ENCODE measurements around the gene CCNL1. TPM values are rescaled to one million over a fixed set of nuclear protein-coding genes. Genes with fewer than 3 reads are reported as not detected.

The CCNL1 gene
- total RNA-seq, 1 experiment from 2014 or later, result 114 TPM

GRCh38 chr3:157170861-157171260 is 10.9 kb upstream of the CCNL1 start:
- Mint-ChIP-seq H3K27ac (ENCODE audit: unreplicated experiment) (no peak overlapping the region), H3K4me3 (ENCODE audit: unreplicated experiment) (no peak overlapping the region), H3K9me3 (ENCODE audit: unreplicated experiment) (no peaks in the 10 kb centered on the region), H3K27me3 (ENCODE audit: insufficient read depth, unreplicated experiment) (no peaks in the 10 kb centered on the region), H3K4me1 (ENCODE audit: low read depth, unreplicated experiment) (peaks cover 18% of the 10 kb centered on the region), H3K36me3 (ENCODE audit: insufficient read depth, unreplicated experiment) (peaks cover 11% of the 10 kb centered on the region)
- TF ChIP-seq CTCF (IDR thresholded peaks at IDR 0.05; ENCODE audit: insufficient read depth in 1 of 2, low read depth in 1 of 2, low read length in 1 of 2, severe bottlenecking in 1 of 2, unreplicated experiment in 1 of 2), result no peak
- Histone ChIP-seq H3K4me1 (no peaks in the 10 kb centered on the region), H3K9me3 (no peaks in the 10 kb centered on the region), H3K36me3 (ENCODE audit: control insufficient read depth, insufficient read depth, low read length) (no peaks in the 10 kb centered on the region), H3K27me3 (replicated peaks; ENCODE audit: control insufficient read depth, insufficient read depth, low read length) (no peaks in the 10 kb centered on the region), H3K4me3 (ENCODE audit: low read depth, low read length) (no peak overlapping the region)
- intact Hi-C loops (cut with micrococcal nuclease; ENCODE audit: unreplicated experiment), result no loop called here
- POLR2A ChIA-PET, result interaction anchor here (1.3 kb wide), 1 partner anchor 10 kb away, joined by 4 read pairs; no protein-coding TSS in a partner anchor
- no peak for DNase-seq
- CTCF ChIA-PET, result no interaction called here
- no TSS peak for BruUV-seq (replicated peaks)

- Histone ChIP-seq H3K27me3 (replicated peaks; ENCODE audit: control insufficient read depth, insufficient read depth, low read length) (no peaks in the 10 kb centered on the region), H3K4me3 (ENCODE audit: low read depth, low read length) (no peak overlapping the region), H3K4me1 (no peaks in the 10 kb centered on the region), H3K36me3 (ENCODE audit: control insufficient read depth, insufficient read depth, low read length) (0 out of 2 replicates have a peak, but pooled peaks cover 1% of the 10 kb centered on the region), H3K9me3 (no peaks in the 10 kb centered on the region)
- no peak for TF ChIP-seq CTCF (IDR thresholded peaks at IDR 0.05; ENCODE audit: insufficient read depth in 1 of 2, low read depth in 1 of 2, low read length in 1 of 2, severe bottlenecking in 1 of 2, unreplicated experiment in 1 of 2)
- no TSS peak for BruUV-seq (replicated peaks)
- no peak for DNase-seq
- Mint-ChIP-seq H3K36me3 (ENCODE audit: insufficient read depth, unreplicated experiment) (no peaks in the 10 kb centered on the region), H3K9me3 (ENCODE audit: unreplicated experiment) (no peaks in the 10 kb centered on the region), H3K4me1 (ENCODE audit: low read depth, unreplicated experiment) (peaks cover 16% of the 10 kb centered on the region), H3K27ac (ENCODE audit: unreplicated experiment) (no peak overlapping the region), H3K27me3 (ENCODE audit: insufficient read depth, unreplicated experiment) (no peaks in the 10 kb centered on the region), H3K4me3 (ENCODE audit: unreplicated experiment) (no peak overlapping the region)
- POLR2A ChIA-PET, result no interaction called here
- intact Hi-C loops (cut with micrococcal nuclease; ENCODE audit: unreplicated experiment), result no loop called here
- CTCF ChIA-PET, result no interaction called here
Observed at GRCh38 chr3:157167371-157168042, 7.6 kb upstream of the CCNL1 start.

GRCh38 chr3:157166561-157166960 is 6.6 kb upstream of the CCNL1 start:
- Mint-ChIP-seq H3K9me3 (ENCODE audit: unreplicated experiment) (no peaks in the 10 kb centered on the region), H3K4me3 (ENCODE audit: unreplicated experiment) (no peak overlapping the region), H3K4me1 (ENCODE audit: low read depth, unreplicated experiment) (peaks cover 16% of the 10 kb centered on the region), H3K27ac (ENCODE audit: unreplicated experiment) (no peak overlapping the region), H3K36me3 (ENCODE audit: insufficient read depth, unreplicated experiment) (peaks cover 2% of the 10 kb centered on the region), H3K27me3 (ENCODE audit: insufficient read depth, unreplicated experiment) (no peaks in the 10 kb centered on the region)
- H3K4me1 ChIP-seq, result peaks cover 3% of the 10 kb centered on the region; the same call in 1 of the 2 replicates
- POLR2A ChIA-PET, result no interaction called here
- intact Hi-C loops (cut with micrococcal nuclease; ENCODE audit: unreplicated experiment), result no loop called here
- TF ChIP-seq CTCF (IDR thresholded peaks at IDR 0.05; ENCODE audit: insufficient read depth in 1 of 2, low read depth in 1 of 2, low read length in 1 of 2, severe bottlenecking in 1 of 2, unreplicated experiment in 1 of 2), result no peak
- H3K36me3 ChIP-seq (ENCODE audit: control insufficient read depth, insufficient read depth, low read length), result 0 out of 2 replicates have a peak, but pooled peaks cover 1% of the 10 kb centered on the region
- CTCF ChIA-PET, result no interaction called here
- H3K27me3 ChIP-seq (replicated peaks; ENCODE audit: control insufficient read depth, insufficient read depth, low read length), result no peaks in the 10 kb centered on the region
- no peak for DNase-seq
- no peak overlapping the region for H3K4me3 ChIP-seq (ENCODE audit: low read depth, low read length)
- no peaks in the 10 kb centered on the region for H3K9me3 ChIP-seq
- no TSS peak for BruUV-seq (replicated peaks)

Measured in Caco-2 (cell line).